Activated naive CD4-positive, alpha-beta T cell treated with Interleukin-2 at 50 U/mL for 16 hours (primary cell): ENCODE results near the gene OR6K3.

Experiments
- DNase-seq: peaks from one replicate; pipeline ENCODE4 v3.0.0-alpha.2; 2020

Gene OR6K3

GRCh38 chr1:158686111-158687009 lies 34.2 kb downstream of the OR6K3 start, which contains the start of gene SPTA1:
Gene SPTA1, minus strand, starts transcription at chr1:158686715. Its CDS starts 198 bp downstream, at chr1:158686517.
- DNase-seq: no peak

- no peak for DNase-seq
These were observed 35.4 kb downstream of the OR6K3 start for GRCh38 chr1:158685085-158685484.

DNA sequence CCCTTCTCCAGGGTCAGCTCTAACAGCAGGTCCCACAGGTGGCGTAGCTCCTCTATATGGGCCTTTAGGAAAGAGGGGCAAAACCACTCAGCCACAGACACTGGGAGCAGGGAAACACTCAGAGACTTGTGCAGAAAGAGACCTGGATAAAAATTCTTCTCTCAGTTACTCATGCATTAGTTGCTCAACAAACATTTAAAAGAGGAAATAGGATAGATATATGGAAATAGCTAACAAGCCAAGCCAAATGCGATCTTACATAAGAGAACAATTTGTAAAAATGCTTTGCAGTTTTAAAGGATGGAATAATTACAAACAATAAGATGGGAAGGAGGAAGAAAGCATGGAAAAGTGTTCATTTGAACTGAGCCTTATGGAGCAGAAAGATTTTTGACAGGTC lies 38.9 kb downstream of the OR6K3 start:
- DNase-seq: no peak

- DNase-seq: no peak
These were observed 41.2 kb downstream of the OR6K3 start for GRCh38 chr1:158679289-158679688.

GRCh38 chr1:158675563-158676323 lies 44.8 kb downstream of the OR6K3 start:
- DNase-seq: no peak

- no peak for DNase-seq
These were observed 46.2 kb downstream of the OR6K3 start for GRCh38 chr1:158674302-158674701.
